H9 (cell line): ENCODE measurements around the gene CDH23. TPM values are rescaled to one million over a fixed set of nuclear protein-coding genes. Genes with fewer than 3 reads are reported as not detected.

Experiments
- DNase-seq: peaks from one replicate; pipeline ENCODE4 v3.0.0-alpha.2; 2017
- H2AFZ ChIP-seq: one replicate; pipeline ENCODE4 v1.6.1; 2013; ENCODE audit warnings: mild to moderate bottlenecking, low read length, control low read depth, moderate library complexity
- H2AK5ac ChIP-seq: 2 replicates; pipeline ENCODE4 v1.6.1; 2013; ENCODE audit warnings: low read length, control low read depth, mixed read lengths; ENCODE audit not compliant: insufficient read length
- H2BK120ac ChIP-seq: one replicate; pipeline ENCODE4 v1.6.1; 2013; ENCODE audit warnings: low read depth, mild to moderate bottlenecking, low read length, control low read depth, inconsistent platforms; ENCODE audit not compliant: poor library complexity, severe bottlenecking
- H2BK12ac ChIP-seq: 2 replicates; pipeline ENCODE4 v1.6.1; 2013; ENCODE audit warnings: low read length, control low read depth, mixed read lengths, low read depth; ENCODE audit not compliant: insufficient read length
- H2BK15ac ChIP-seq: 2 replicates; pipeline ENCODE4 v1.6.1; 2013; ENCODE audit warnings: low read depth, low read length, control low read depth
- H2BK20ac ChIP-seq: one replicate; pipeline ENCODE4 v1.6.1; 2013; ENCODE audit warnings: low read depth, mild to moderate bottlenecking, low read length, control low read depth, inconsistent platforms; ENCODE audit not compliant: poor library complexity, severe bottlenecking
- H2BK5ac ChIP-seq: 2 replicates; pipeline ENCODE4 v1.6.1; 2013; ENCODE audit warnings: low read length, control low read depth, mixed read lengths; ENCODE audit not compliant: insufficient read length
- H3K14ac ChIP-seq: 2 replicates; pipeline ENCODE4 v1.6.1; 2013; ENCODE audit warnings: low read length, control low read depth; ENCODE audit not compliant: insufficient read depth
- H3K18ac ChIP-seq: 2 replicates; pipeline ENCODE4 v1.6.1; 2013; ENCODE audit warnings: low read depth, mild to moderate bottlenecking, mixed read lengths, low read length, control low read depth; ENCODE audit not compliant: insufficient read length
- H3K23ac ChIP-seq: 2 replicates; pipeline ENCODE4 v1.6.1; 2013; ENCODE audit warnings: low read length, control low read depth, mixed read lengths, low read depth; ENCODE audit not compliant: insufficient read length
- H3K23me2 ChIP-seq: 2 replicates; pipeline ENCODE4 v1.6.1; 2013; ENCODE audit warnings: low read depth, mild to moderate bottlenecking, mixed read lengths, low read length, control low read depth; ENCODE audit not compliant: insufficient read length, poor library complexity, severe bottlenecking
- H3K27ac ChIP-seq: 2 replicates; pipeline ENCODE4 v1.5.1; 2013; ENCODE audit warnings: low read length, control low read depth, mixed read lengths, low read depth; ENCODE audit not compliant: insufficient read length
- H3K27me3 ChIP-seq: 2 replicates; pipeline ENCODE4 v1.6.1; 2013; ENCODE audit warnings: low read length, control low read depth, inconsistent platforms; ENCODE audit not compliant: insufficient read depth
- H3K4ac ChIP-seq: 2 replicates; pipeline ENCODE4 v1.6.1; 2013; ENCODE audit warnings: low read depth, mild to moderate bottlenecking, control low read depth, inconsistent platforms, low read length, moderate library complexity
- H3K4me1 ChIP-seq: 2 replicates; pipeline ENCODE4 v1.6.1; 2013; ENCODE audit warnings: low read length, control low read depth, inconsistent platforms; ENCODE audit not compliant: insufficient read depth
- H3K4me2 ChIP-seq: 2 replicates; pipeline ENCODE4 v1.6.1; 2013; ENCODE audit warnings: low read length, control low read depth, mixed read lengths; ENCODE audit not compliant: insufficient read length, insufficient read depth
- H3K56ac ChIP-seq: 2 replicates; pipeline ENCODE4 v1.6.1; 2013; ENCODE audit warnings: low read depth, mild to moderate bottlenecking, mixed read lengths, low read length, control low read depth; ENCODE audit not compliant: insufficient read length
- H3K79me1 ChIP-seq: 2 replicates; pipeline ENCODE4 v1.6.1; 2013; ENCODE audit warnings: low read depth, mild to moderate bottlenecking, moderate library complexity, low read length, control low read depth, inconsistent platforms; ENCODE audit not compliant: insufficient read depth, poor library complexity, severe bottlenecking
- H3K79me2 ChIP-seq: 2 replicates; pipeline ENCODE4 v1.6.1; 2013; ENCODE audit warnings: low read length, control low read depth, inconsistent platforms; ENCODE audit not compliant: insufficient read depth
- H3K9ac ChIP-seq: 2 replicates; pipeline ENCODE4 v1.6.1; 2013; ENCODE audit warnings: low read length, control low read depth, mixed read lengths; ENCODE audit not compliant: insufficient read length; ENCODE audit errors: extremely low read depth
- H3K9me3 ChIP-seq: one replicate; pipeline ENCODE4 v1.6.1; 2013; ENCODE audit warnings: low read depth, low read length, inconsistent platforms; ENCODE audit not compliant: control insufficient read depth
- H3T11ph ChIP-seq: one replicate; pipeline ENCODE4 v1.6.1; 2013; ENCODE audit warnings: mild to moderate bottlenecking, low read length, control low read depth, inconsistent platforms
- H4K20me1 ChIP-seq: one replicate; pipeline ENCODE4 v1.6.1; 2013; ENCODE audit not compliant: control insufficient read depth, insufficient read length, insufficient read depth
- H4K5ac ChIP-seq: 2 replicates; pipeline ENCODE4 v1.6.1; 2013; ENCODE audit warnings: low read depth, mild to moderate bottlenecking, mixed read lengths, low read length, control low read depth; ENCODE audit not compliant: insufficient read length
- H4K8ac ChIP-seq: replicated peaks from 2 replicates; pipeline ENCODE4 v1.6.1; 2013; ENCODE audit warnings: low read length, control low read depth, mixed read lengths, low read depth; ENCODE audit not compliant: insufficient read length
- H4K91ac ChIP-seq: 2 replicates; pipeline ENCODE4 v1.6.1; 2013; ENCODE audit warnings: low read depth, mild to moderate bottlenecking, moderate library complexity, mixed read lengths, low read length, control low read depth; ENCODE audit not compliant: insufficient read length
- H3K27ac Mint-ChIP-seq, 3 experiments: 2 replicates in 2 of 3; 3 replicates in 1 of 3; pipeline ENCODE4 v1.8.0; 2020 to 2021; ENCODE audit warnings: mixed read lengths in 3 of 3, mild to moderate bottlenecking in 1 of 3, moderate library complexity in 1 of 3
- H3K27me3 Mint-ChIP-seq: 2 replicates; pipeline ENCODE4 v1.8.0; 2021; ENCODE audit warnings: low read depth, mild to moderate bottlenecking, moderate library complexity, mixed read lengths
- H3K36me3 Mint-ChIP-seq, 3 experiments: 2 replicates in 2 of 3; 3 replicates in 1 of 3; pipeline ENCODE4 v1.8.0; 2020 to 2021; ENCODE audit warnings: low read depth in 3 of 3, mixed read lengths in 3 of 3; ENCODE audit not compliant: insufficient read depth in 1 of 3
- H3K4me1 Mint-ChIP-seq, 2 experiments: 2 replicates each; pipeline ENCODE4 v1.8.0; 2020; ENCODE audit warnings: mixed read lengths in 2 of 2
- H3K4me3 Mint-ChIP-seq, 2 experiments: 2 replicates in 1 of 2; 3 replicates in 1 of 2; pipeline ENCODE4 v1.8.0; 2020 to 2021; ENCODE audit warnings: mild to moderate bottlenecking in 2 of 2, mixed read lengths in 2 of 2, moderate library complexity in 1 of 2
- H3K9me3 Mint-ChIP-seq, 2 experiments: 2 replicates in 1 of 2; 3 replicates in 1 of 2; pipeline ENCODE4 v1.8.0; 2020; ENCODE audit warnings: mild to moderate bottlenecking in 2 of 2, mixed read lengths in 2 of 2, moderate library complexity in 1 of 2
- WGBS: extraction: QIAGEN DNeasy Blood & Tissue Kit; methylation state at CpG from one replicate; pipeline ENCODE4 v1.1.7; 2013; ENCODE audit warnings: missing lambda C conversion rate, low lambda C conversion rate, mixed read lengths; ENCODE audit not compliant: insufficient read length; ENCODE audit errors: extremely low coverage; 5-methylcytosine and 5-hydroxymethylcytosine counted together
- total RNA-seq: library from RNA; stranded (reverse); gene quantifications from 2 replicates; pipeline ENCODE4 v1.2.1, GENCODE V29; 2021
- TF ChIP-seq, protein P1 (sequence below): fragments of 200-600 bp; sonication (generic); conservative IDR thresholded peaks from 3 replicates; pipeline ENCODE4 v1.8.0; 2021; ENCODE audit warnings: antibody characterized with exemption, mild to moderate bottlenecking

Gene CDH23
- total RNA-seq, 1 experiment from 2014 or later = 2.1 TPM

DNA sequence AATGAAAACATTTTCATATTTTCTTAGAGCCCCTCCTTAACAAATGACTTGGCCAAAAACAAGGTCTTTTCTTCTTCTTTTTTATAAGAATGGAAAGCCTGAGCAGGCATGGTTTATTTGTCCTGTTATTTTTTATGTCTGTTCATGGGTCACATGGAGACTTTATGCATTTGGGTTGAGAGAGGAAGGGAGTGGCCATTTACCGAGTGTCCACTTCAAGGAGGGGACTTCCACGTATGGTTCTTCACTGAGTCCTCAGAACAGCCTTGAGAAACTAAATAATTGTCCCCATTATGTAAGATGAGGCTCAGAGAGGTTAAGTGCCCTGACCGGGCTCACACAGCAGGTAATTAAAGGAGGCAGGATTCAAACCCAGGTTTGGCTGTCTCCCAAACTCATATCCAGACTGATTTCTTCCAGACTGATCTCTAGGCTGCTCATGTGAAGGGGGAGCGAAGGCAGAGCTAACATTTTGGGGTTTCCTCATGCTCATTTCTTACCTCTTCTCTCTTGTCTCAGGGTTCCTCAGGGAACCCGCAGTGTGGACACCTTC lies 82.2 kb downstream of the CDH23 start:
- H2AK5ac ChIP-seq = no peak overlapping the region
- no peak overlapping the region for H2BK5ac ChIP-seq
- no peaks in the 10 kb centered on the region for H3K27me3 ChIP-seq
- no peak overlapping the region for H3K23ac ChIP-seq
- no peaks in the 10 kb centered on the region for H3K9me3 Mint-ChIP-seq
- H2BK120ac ChIP-seq = no peak overlapping the region
- TF ChIP-seq, protein P1, sequence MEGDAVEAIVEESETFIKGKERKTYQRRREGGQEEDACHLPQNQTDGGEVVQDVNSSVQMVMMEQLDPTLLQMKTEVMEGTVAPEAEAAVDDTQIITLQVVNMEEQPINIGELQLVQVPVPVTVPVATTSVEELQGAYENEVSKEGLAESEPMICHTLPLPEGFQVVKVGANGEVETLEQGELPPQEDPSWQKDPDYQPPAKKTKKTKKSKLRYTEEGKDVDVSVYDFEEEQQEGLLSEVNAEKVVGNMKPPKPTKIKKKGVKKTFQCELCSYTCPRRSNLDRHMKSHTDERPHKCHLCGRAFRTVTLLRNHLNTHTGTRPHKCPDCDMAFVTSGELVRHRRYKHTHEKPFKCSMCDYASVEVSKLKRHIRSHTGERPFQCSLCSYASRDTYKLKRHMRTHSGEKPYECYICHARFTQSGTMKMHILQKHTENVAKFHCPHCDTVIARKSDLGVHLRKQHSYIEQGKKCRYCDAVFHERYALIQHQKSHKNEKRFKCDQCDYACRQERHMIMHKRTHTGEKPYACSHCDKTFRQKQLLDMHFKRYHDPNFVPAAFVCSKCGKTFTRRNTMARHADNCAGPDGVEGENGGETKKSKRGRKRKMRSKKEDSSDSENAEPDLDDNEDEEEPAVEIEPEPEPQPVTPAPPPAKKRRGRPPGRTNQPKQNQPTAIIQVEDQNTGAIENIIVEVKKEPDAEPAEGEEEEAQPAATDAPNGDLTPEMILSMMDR = no peak
- no peak overlapping the region for H3K18ac ChIP-seq
- H4K91ac ChIP-seq = no peak overlapping the region
- DNase-seq = no peak
- no peak overlapping the region for H4K8ac ChIP-seq
- no peak overlapping the region for H2BK15ac ChIP-seq
- H3K4me1 Mint-ChIP-seq = peaks cover 12 to 16% of the 10 kb centered on the region in 2 experiments
- no peak overlapping the region for H2BK20ac ChIP-seq
- H3K23me2 ChIP-seq = peaks cover 3% of the 10 kb centered on the region
- peaks cover 27% of the 10 kb centered on the region for H3K27me3 Mint-ChIP-seq
- no peak overlapping the region for H3K56ac ChIP-seq
- no peak overlapping the region for H3K14ac ChIP-seq
- no peak overlapping the region for H3T11ph ChIP-seq
- H3K9me3 ChIP-seq = no peaks in the 10 kb centered on the region
- no peaks in the 10 kb centered on the region; the same call in 1 of the 2 replicates for H3K4me1 ChIP-seq
- H4K5ac ChIP-seq = no peak overlapping the region
- H3K4ac ChIP-seq = no peak overlapping the region
- H3K79me1 ChIP-seq = no peaks in the 10 kb centered on the region
- no peaks in the 10 kb centered on the region for H4K20me1 ChIP-seq
- no peak overlapping the region for H3K9ac ChIP-seq
- no peak overlapping the region for H2BK12ac ChIP-seq
- H3K27ac ChIP-seq = no peak overlapping the region
- no CpG with 5 or more reads among the region's 5 CpGs for WGBS
- no peaks in the 10 kb centered on the region for H3K79me2 ChIP-seq
- peak overlapping the region in 1 of 3 experiments; percentile 90; a peak in 2 of 7 replicates for H3K27ac Mint-ChIP-seq
- no peak overlapping the region for H2AFZ ChIP-seq
- H3K4me3 Mint-ChIP-seq = no peak overlapping the region
- no peaks in the 10 kb centered on the region for H3K36me3 Mint-ChIP-seq
- H3K4me2 ChIP-seq = no peak overlapping the region
